ENCODE data around the gene PPP1R14C.

GRCh38 chr6:150270330-150271052, 127.6 kb downstream of the PPP1R14C start:
- TF ChIP-seq CTCF (conservative IDR thresholded peaks at IDR 0.05; ENCODE audit: low read depth in 2 of 2) (no peak), POLR2AphosphoS5 (IDR thresholded peaks at IDR 0.05; ENCODE audit: low read depth) (no peak), EZH2 (IDR thresholded peaks at IDR 0.05; ENCODE audit: low read depth, unreplicated experiment) (no peak), EZH2phosphoT487 (IDR thresholded peaks at IDR 0.05; ENCODE audit: unreplicated experiment) (no peak), ZNF331 (CRISPR knock-in tag; IDR thresholded peaks at IDR 0.05; ENCODE audit: low read depth) (no peak)
- TF ChIP-seq, protein P1, sequence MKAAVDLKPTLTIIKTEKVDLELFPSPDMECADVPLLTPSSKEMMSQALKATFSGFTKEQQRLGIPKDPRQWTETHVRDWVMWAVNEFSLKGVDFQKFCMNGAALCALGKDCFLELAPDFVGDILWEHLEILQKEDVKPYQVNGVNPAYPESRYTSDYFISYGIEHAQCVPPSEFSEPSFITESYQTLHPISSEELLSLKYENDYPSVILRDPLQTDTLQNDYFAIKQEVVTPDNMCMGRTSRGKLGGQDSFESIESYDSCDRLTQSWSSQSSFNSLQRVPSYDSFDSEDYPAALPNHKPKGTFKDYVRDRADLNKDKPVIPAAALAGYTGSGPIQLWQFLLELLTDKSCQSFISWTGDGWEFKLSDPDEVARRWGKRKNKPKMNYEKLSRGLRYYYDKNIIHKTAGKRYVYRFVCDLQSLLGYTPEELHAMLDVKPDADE (IDR thresholded peaks at IDR 0.05), result no peak
